K562 (cell line): ENCODE data around the gene CYP11A1. TPM values are rescaled to one million over a fixed set of nuclear protein-coding genes. Genes with fewer than 3 reads are reported as not detected.

Experiments used
- CBX1 ChIP-seq: sonication (generic); IDR thresholded peaks from 2 replicates; pipeline ENCODE4 v1.6.1; 2016; ENCODE audit warnings: antibody characterized with exemption, low read depth, mild to moderate bottlenecking
- DMBX1 ChIP-seq: fragments of 250-450 bp; sonication (Bioruptor Pico); IDR thresholded peaks from 2 replicates; pipeline ENCODE4 v1.8.0; 2022; ENCODE audit warnings: inconsistent platforms, mild to moderate bottlenecking, moderate library complexity, borderline replicate concordance
- ETV6 ChIP-seq, 3 experiments: fragments of 150-350 bp in 1 of 3; sonication (generic) in 1 of 3; formaldehyde crosslinking in 1 of 3; IDR thresholded peaks; 2 replicates each; pipeline versions ENCODE4 v1.6.1 to v1.8.0; 2014 to 2022; ENCODE audit warnings: borderline replicate concordance in 2 of 3, low read depth in 2 of 3, antibody characterized with exemption in 1 of 3, low read length in 1 of 3, mild to moderate bottlenecking in 1 of 3, missing genetic modification reagents in 1 of 3
- FOXP1 ChIP-seq: sonication (generic); formaldehyde crosslinking; IDR thresholded peaks from 2 replicates; pipeline ENCODE4 v1.8.0; 2022; ENCODE audit warnings: mild to moderate bottlenecking, missing genetic modification reagents
- HNRNPK ChIP-seq: fragments of 200-400 bp; formaldehyde crosslinking; IDR thresholded peaks from one replicate; pipeline ENCODE4 v1.6.1; 2018; ENCODE audit warnings: mild to moderate bottlenecking, low read depth, low read length; ENCODE audit not compliant: poor library complexity, severe bottlenecking
- IFI16 ChIP-seq: fragments of 250-450 bp; sonication (Bioruptor Pico); IDR thresholded peaks from 2 replicates; pipeline ENCODE4 v2.1.2; 2022; ENCODE audit warnings: mild to moderate bottlenecking, inconsistent platforms
- NR1H2 ChIP-seq: sonication (generic); formaldehyde crosslinking; IDR thresholded peaks from 2 replicates; pipeline ENCODE4 v1.4.0; 2020; ENCODE audit warnings: mild to moderate bottlenecking, missing genetic modification reagents
- NR4A1 ChIP-seq, 2 experiments: fragments of 250-450 bp in 1 of 2; fragments of 450-650 bp in 1 of 2; sonication (Bioruptor Pico) in 1 of 2; IDR thresholded peaks; 2 replicates each; pipeline versions ENCODE4 v1.4.0 to v1.6.1; 2016 to 2020; ENCODE audit warnings: mild to moderate bottlenecking in 2 of 2, missing compliant biosample characterization in 1 of 2, missing genetic modification characterization in 1 of 2, moderate library complexity in 1 of 2
- NRF1 ChIP-seq, 2 experiments: fragments of 450-650 bp; IDR thresholded peaks in 1 of 2; conservative IDR thresholded peaks in 1 of 2; 2 replicates each; pipeline ENCODE4 v1.6.1; 2014; ENCODE audit warnings: mild to moderate bottlenecking in 2 of 2
- NUFIP1 ChIP-seq: fragments of 450-650 bp; IDR thresholded peaks from 2 replicates; pipeline ENCODE4 v1.6.1; 2018; ENCODE audit not compliant: partially characterized antibody
- PYGO2 ChIP-seq: fragments of 450-650 bp; IDR thresholded peaks from 2 replicates; pipeline ENCODE4 v1.6.1; 2016; ENCODE audit warnings: mild to moderate bottlenecking, missing genetic modification characterization, moderate library complexity, missing compliant biosample characterization
- RAD51 ChIP-seq: fragments of 450-650 bp; IDR thresholded peaks from 2 replicates; pipeline ENCODE4 v1.7.1; 2016; ENCODE audit warnings: low read depth, mild to moderate bottlenecking, borderline replicate concordance
- RBM15 ChIP-seq: fragments of 200-400 bp; formaldehyde crosslinking; IDR thresholded peaks from 2 replicates; pipeline ENCODE4 v1.6.1; 2018; ENCODE audit warnings: mild to moderate bottlenecking, low read length, moderate library complexity; ENCODE audit not compliant: insufficient read depth
- SMARCB1 ChIP-seq: IDR thresholded peaks from 2 replicates; pipeline ENCODE4 v1.6.1; 2011; ENCODE audit warnings: improper control_type of control experiment, low read depth; ENCODE audit not compliant: insufficient read length
- ZNF551 ChIP-seq: fragments of 250-450 bp; sonication (Bioruptor Pico); IDR thresholded peaks from 2 replicates; pipeline ENCODE4 v1.5.0; 2021; ENCODE audit warnings: mild to moderate bottlenecking, moderate library complexity
- ZNF764 ChIP-seq: fragments of 250-450 bp; sonication (Bioruptor Pico); IDR thresholded peaks from 2 replicates; pipeline ENCODE4 v1.4.0; 2020; ENCODE audit warnings: low read depth, mild to moderate bottlenecking, moderate library complexity
- polyA plus RNA-seq, 8 experiments: library from polyadenylated mRNA; depleted of rRNA in 4 of 8; stranded (reverse) in 5 of 8; unstranded in 3 of 8; fragments of >200 nt; fragmentation: Nextera tagmentation in 2 of 8; fragmentation: Illumina TruSeq in 1 of 8; extraction: Ambion mirVana in 2 of 8; extraction: Trizol in 1 of 8; gene quantifications; 2 replicates each; pipeline versions ENCODE4 v1.2.1 to v1.2.3, GENCODE V29; 2011 to 2014; ENCODE audit warnings: inconsistent platforms in 1 of 8, missing spikeins in 1 of 8
- total RNA-seq, 7 experiments: library from RNA; depleted of rRNA in 6 of 7; stranded (reverse); fragments of >200 nt in 6 of 7; fragmentation: Illumina TruSeq in 2 of 7; extraction: Trizol in 2 of 7; gene quantifications; 2 replicates each; pipeline versions ENCODE4 v1.2.1 to v1.2.3, GENCODE V29; 2011 to 2021; ENCODE audit warnings: low replicate concordance in 1 of 7
- TF ChIP-seq, protein P1 (sequence below): IDR thresholded peaks from 2 replicates; pipeline ENCODE4 v1.6.1; 2011; ENCODE audit warnings: borderline replicate concordance, low read depth, mild to moderate bottlenecking, moderate library complexity, low read length; ENCODE audit not compliant: insufficient read depth, poor library complexity, severe bottlenecking
- TF ChIP-seq, protein P2 (sequence below): fragments of 450-650 bp; formaldehyde crosslinking; IDR thresholded peaks from 2 replicates; pipeline ENCODE4 v1.4.0; 2020; ENCODE audit warnings: mild to moderate bottlenecking, mixed read lengths
- TF ChIP-seq, protein P3 (sequence below): IDR thresholded peaks from 3 replicates; pipeline ENCODE4 v1.6.1; 2011; ENCODE audit warnings: borderline replicate concordance, mild to moderate bottlenecking, moderate library complexity; ENCODE audit not compliant: insufficient read length; ENCODE audit errors: extremely low read depth

Gene CYP11A1
- total and polyA plus RNA-seq, 9 of the 15 experiments (the other 6 are each of a cell fraction or from before 2014, with no cell fraction given), result 0.06 to 0.24 (median 0.10) TPM; not detected in 4

DNA sequence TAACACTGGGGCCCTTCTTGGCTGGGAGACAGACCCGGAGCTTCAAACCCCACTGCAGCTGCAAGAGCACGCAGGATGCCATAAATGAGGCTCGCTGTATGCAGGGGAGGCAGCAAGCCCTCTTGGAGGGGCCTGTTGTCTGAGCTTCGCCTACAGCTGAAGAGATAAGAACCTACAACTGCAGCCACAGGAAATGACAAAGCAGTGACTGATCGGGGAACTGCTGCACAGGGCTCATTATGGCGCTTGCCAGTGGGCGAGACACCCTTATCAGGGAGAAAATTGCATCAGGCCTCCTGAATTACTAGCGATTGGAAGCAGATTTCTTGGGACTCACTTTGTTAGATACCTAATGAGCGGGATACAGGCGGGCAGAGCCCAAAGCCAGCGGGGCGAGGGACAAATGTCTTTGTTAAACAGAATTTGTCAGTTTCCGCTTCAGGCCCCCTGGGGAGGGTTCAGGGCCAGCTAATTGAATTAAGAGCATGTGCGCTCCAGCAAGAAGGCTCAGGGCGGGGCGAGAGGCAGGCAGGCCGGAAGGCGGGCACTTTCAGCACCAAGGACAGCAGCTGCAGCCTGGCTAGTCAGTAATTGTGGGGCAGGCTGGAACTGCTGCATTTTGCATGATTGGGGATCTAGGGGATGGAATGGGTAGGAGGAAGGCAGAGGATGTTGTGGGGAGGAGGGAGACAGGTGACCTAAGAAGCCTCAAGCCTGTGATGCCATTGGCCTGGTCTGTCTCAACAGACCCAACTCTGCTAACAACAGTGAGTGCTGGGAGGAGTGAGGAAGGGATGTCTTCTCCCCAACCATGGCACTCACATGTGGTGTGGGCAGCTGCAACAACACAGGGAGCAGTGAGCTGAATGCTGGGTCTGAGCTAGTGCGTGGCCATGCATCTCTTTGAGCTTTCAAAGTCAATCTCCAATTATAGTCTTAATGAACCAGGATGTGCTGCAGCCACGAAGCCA, 76.1 kb downstream of the CYP11A1 start (continued):
- TF ChIP-seq, protein P1, sequence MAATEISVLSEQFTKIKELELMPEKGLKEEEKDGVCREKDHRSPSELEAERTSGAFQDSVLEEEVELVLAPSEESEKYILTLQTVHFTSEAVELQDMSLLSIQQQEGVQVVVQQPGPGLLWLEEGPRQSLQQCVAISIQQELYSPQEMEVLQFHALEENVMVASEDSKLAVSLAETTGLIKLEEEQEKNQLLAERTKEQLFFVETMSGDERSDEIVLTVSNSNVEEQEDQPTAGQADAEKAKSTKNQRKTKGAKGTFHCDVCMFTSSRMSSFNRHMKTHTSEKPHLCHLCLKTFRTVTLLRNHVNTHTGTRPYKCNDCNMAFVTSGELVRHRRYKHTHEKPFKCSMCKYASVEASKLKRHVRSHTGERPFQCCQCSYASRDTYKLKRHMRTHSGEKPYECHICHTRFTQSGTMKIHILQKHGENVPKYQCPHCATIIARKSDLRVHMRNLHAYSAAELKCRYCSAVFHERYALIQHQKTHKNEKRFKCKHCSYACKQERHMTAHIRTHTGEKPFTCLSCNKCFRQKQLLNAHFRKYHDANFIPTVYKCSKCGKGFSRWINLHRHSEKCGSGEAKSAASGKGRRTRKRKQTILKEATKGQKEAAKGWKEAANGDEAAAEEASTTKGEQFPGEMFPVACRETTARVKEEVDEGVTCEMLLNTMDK, result no peak
- TF ChIP-seq, protein P2, sequence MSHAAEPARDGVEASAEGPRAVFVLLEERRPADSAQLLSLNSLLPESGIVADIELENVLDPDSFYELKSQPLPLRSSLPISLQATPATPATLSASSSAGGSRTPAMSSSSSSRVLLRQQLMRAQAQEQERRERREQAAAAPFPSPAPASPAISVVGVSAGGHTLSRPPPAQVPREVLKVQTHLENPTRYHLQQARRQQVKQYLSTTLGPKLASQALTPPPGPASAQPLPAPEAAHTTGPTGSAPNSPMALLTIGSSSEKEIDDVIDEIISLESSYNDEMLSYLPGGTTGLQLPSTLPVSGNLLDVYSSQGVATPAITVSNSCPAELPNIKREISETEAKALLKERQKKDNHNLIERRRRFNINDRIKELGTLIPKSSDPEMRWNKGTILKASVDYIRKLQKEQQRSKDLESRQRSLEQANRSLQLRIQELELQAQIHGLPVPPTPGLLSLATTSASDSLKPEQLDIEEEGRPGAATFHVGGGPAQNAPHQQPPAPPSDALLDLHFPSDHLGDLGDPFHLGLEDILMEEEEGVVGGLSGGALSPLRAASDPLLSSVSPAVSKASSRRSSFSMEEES (CRISPR knock-in tag), result no peak
- TF ChIP-seq NRF1 (conservative IDR thresholded peaks at IDR 0.05 in 1 of 2, IDR thresholded peaks at IDR 0.05 in 1 of 2) (peak; percentile 26 to 36; a peak in 2 of 4 replicates), SMARCB1 (no peak), CBX1 (no peak), FOXP1 (peak; percentile 93), NR1H2 (no peak), RAD51 (no peak), NUFIP1 (no peak), ETV6 (IDR thresholded peaks at IDR 0.05; ENCODE audit: borderline replicate concordance in 1 of 2, low read depth in 2 of 2, low read length in 1 of 2) (no peak), ETV6 (CRISPR knock-in tag; IDR thresholded peaks at IDR 0.05; ENCODE audit: borderline replicate concordance) (no peak), NR4A1 (CRISPR knock-in tag; IDR thresholded peaks at IDR 0.05) (no peak), NR4A1 (tag; IDR thresholded peaks at IDR 0.05) (no peak), ZNF551 (CRISPR knock-in tag) (no peak), DMBX1 (CRISPR knock-in tag) (peak; percentile 74; the same call in 1 of the 2 replicates), IFI16 (CRISPR knock-in tag) (no peak), RBM15 (no peak), PYGO2 (tag) (no peak), HNRNPK (no peak), ZNF764 (CRISPR knock-in tag) (no peak)
- TF ChIP-seq, protein P3, sequence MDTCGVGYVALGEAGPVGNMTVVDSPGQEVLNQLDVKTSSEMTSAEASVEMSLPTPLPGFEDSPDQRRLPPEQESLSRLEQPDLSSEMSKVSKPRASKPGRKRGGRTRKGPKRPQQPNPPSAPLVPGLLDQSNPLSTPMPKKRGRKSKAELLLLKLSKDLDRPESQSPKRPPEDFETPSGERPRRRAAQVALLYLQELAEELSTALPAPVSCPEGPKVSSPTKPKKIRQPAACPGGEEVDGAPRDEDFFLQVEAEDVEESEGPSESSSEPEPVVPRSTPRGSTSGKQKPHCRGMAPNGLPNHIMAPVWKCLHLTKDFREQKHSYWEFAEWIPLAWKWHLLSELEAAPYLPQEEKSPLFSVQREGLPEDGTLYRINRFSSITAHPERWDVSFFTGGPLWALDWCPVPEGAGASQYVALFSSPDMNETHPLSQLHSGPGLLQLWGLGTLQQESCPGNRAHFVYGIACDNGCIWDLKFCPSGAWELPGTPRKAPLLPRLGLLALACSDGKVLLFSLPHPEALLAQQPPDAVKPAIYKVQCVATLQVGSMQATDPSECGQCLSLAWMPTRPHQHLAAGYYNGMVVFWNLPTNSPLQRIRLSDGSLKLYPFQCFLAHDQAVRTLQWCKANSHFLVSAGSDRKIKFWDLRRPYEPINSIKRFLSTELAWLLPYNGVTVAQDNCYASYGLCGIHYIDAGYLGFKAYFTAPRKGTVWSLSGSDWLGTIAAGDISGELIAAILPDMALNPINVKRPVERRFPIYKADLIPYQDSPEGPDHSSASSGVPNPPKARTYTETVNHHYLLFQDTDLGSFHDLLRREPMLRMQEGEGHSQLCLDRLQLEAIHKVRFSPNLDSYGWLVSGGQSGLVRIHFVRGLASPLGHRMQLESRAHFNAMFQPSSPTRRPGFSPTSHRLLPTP, result no peak
